HepG2 (cell line): ENCODE results near the gene TRAPPC12. TPM values are rescaled to one million over a fixed set of nuclear protein-coding genes. Genes with fewer than 3 reads are reported as not detected.
A peak's percentile ranks its signal among the peaks of the same experiment; 100 is the strongest.

ENCODE experiments used
- ARID2 ChIP-seq: sonication (generic); formaldehyde crosslinking; IDR thresholded peaks from 2 replicates; pipeline ENCODE4 v1.8.1; 2022; ENCODE audit warnings: mild to moderate bottlenecking, missing genetic modification reagents, borderline replicate concordance
- ATF7-NPFF ChIP-seq: sonication (generic); formaldehyde crosslinking; IDR thresholded peaks from 2 replicates; pipeline ENCODE4 v1.8.1; 2023; ENCODE audit warnings: mild to moderate bottlenecking, low read depth, missing genetic modification reagents, moderate library complexity
- HDAC1 ChIP-seq: sonication (generic); formaldehyde crosslinking; IDR thresholded peaks from 2 replicates; pipeline ENCODE4 v1.5.1; 2020; ENCODE audit warnings: mild to moderate bottlenecking, missing genetic modification reagents
- MIXL1 ChIP-seq: IDR thresholded peaks from 2 replicates; pipeline ENCODE4 v1.6.1; 2016
- NFE2 ChIP-seq: sonication (generic); formaldehyde crosslinking; IDR thresholded peaks from 2 replicates; pipeline ENCODE4 v1.4.0; 2020; ENCODE audit warnings: missing genetic modification reagents
- NFIB ChIP-seq: sonication (generic); formaldehyde crosslinking; IDR thresholded peaks from 2 replicates; pipeline ENCODE4 v1.9.0; 2021; ENCODE audit warnings: missing genetic modification reagents, mild to moderate bottlenecking, borderline replicate concordance
- PTBP1 ChIP-seq: fragments of 200-400 bp; formaldehyde crosslinking; IDR thresholded peaks from 2 replicates; pipeline ENCODE4 v1.6.1; 2018; ENCODE audit warnings: low read length, low read depth; ENCODE audit not compliant: poor library complexity, severe bottlenecking
- RCOR2 ChIP-seq: IDR thresholded peaks from 2 replicates; pipeline ENCODE4 v1.6.1; 2016; ENCODE audit warnings: missing biosample characterization, missing genetic modification reagents
- ZNF235 ChIP-seq: sonication (generic); formaldehyde crosslinking; IDR thresholded peaks from 2 replicates; pipeline ENCODE4 v1.8.1; 2023; ENCODE audit warnings: mild to moderate bottlenecking, missing genetic modification reagents, borderline replicate concordance
- ZNF747 ChIP-seq: sonication (generic); formaldehyde crosslinking; IDR thresholded peaks from 2 replicates; pipeline ENCODE4 v1.8.1; 2023; ENCODE audit warnings: missing genetic modification reagents, mild to moderate bottlenecking, borderline replicate concordance
- ZNF879 ChIP-seq: sonication (generic); formaldehyde crosslinking; IDR thresholded peaks from 2 replicates; pipeline ENCODE4 v1.8.1; 2023; ENCODE audit warnings: missing genetic modification reagents
- polyA plus RNA-seq, 8 experiments: library from polyadenylated mRNA; depleted of rRNA in 3 of 8; stranded (reverse) in 7 of 8; unstranded in 1 of 8; fragments of >200 nt; fragmentation: Illumina TruSeq in 4 of 8; extraction: Trizol in 4 of 8; gene quantifications; 2 replicates each; pipeline versions ENCODE4 v1.2.1 to v1.2.3, GENCODE V29; 2011 to 2016; ENCODE audit warnings: low read depth in 4 of 8, missing spikeins in 1 of 8, mixed read lengths in 1 of 8; ENCODE audit not compliant: insufficient read depth in 1 of 8
- total RNA-seq, 5 experiments: library from RNA; depleted of rRNA; stranded (reverse); fragments of >200 nt; fragmentation: Illumina TruSeq; extraction: Trizol; gene quantifications; 2 replicates each; pipeline ENCODE4 v1.2.3, GENCODE V29; 2016; ENCODE audit warnings: low read depth in 1 of 5
- TF ChIP-seq, protein P1 (sequence below): sonication (generic); formaldehyde crosslinking; IDR thresholded peaks from 2 replicates; pipeline ENCODE4 v1.4.0; 2020; ENCODE audit warnings: missing genetic modification reagents
- TF ChIP-seq, protein P2 (sequence below): sonication (generic); formaldehyde crosslinking; conservative IDR thresholded peaks from 2 replicates; pipeline ENCODE4 v1.4.0; 2020; ENCODE audit warnings: mild to moderate bottlenecking, missing genetic modification reagents, moderate library complexity
- TF ChIP-seq, protein P3 (sequence below): sonication (generic); formaldehyde crosslinking; IDR thresholded peaks from 2 replicates; pipeline ENCODE4 v1.4.0; 2020; ENCODE audit warnings: mild to moderate bottlenecking, missing genetic modification reagents
- TF ChIP-seq, protein P4 (sequence below): sonication (generic); formaldehyde crosslinking; IDR thresholded peaks from 2 replicates; pipeline ENCODE4 v1.5.0; 2020; ENCODE audit warnings: mild to moderate bottlenecking, missing genetic modification reagents
- TF ChIP-seq, protein P5 (sequence below): IDR thresholded peaks from 2 replicates; pipeline ENCODE4 v1.6.1; 2016; ENCODE audit warnings: missing genetic modification reagents, missing compliant biosample characterization

The TRAPPC12 gene
- total and polyA plus RNA-seq, 2 of the 13 experiments (the other 11 are each of a cell fraction or from before 2014, with no cell fraction given), result 46.4 to 97.7 TPM

DNA sequence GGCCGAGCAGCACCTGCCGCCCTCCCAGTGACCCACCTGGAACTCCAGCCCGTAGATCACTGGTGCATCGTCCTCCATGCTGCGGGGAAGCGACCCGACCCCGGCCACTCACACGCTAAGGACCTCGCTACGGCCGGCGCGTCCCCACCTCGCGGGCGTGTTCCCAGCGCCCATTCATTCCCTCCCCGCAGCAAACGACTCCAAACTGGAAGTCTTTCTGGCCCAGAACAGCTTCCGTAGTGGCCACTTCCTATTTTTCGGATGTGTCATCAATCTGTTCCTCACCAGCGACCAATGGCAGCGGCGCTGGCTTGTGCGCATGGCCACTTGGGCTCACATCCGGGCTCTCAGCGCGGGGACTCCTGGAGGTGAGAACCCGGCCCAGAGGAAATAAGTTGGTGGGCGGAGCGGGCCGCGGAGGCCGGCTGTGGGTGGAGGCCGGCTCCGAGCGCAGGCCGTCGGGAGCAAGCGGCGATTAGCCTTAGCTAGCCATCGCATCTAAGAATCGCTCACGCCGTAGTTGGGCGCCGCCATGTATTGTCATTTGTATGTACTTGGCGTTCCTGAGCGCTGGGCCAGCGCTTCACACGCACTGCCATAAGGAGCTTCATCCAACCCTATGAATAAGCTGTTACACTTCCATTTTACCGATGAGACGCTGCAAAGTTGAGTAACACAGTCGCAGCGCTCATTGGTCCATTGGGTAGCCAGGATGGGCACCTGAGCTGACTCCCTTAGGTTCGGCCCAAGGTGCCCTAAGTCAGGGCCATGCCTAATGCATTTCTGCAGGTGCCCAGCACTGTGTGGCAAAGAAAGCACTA, 1.7 kb upstream of the TRAPPC12 start, which contains the start of gene EIPR1 (continued):
- TF ChIP-seq, protein P1, sequence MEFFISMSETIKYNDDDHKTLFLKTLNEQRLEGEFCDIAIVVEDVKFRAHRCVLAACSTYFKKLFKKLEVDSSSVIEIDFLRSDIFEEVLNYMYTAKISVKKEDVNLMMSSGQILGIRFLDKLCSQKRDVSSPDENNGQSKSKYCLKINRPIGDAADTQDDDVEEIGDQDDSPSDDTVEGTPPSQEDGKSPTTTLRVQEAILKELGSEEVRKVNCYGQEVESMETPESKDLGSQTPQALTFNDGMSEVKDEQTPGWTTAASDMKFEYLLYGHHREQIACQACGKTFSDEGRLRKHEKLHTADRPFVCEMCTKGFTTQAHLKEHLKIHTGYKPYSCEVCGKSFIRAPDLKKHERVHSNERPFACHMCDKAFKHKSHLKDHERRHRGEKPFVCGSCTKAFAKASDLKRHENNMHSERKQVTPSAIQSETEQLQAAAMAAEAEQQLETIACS (CRISPR knock-in tag), result peak; percentile 48; the same call in 1 of the 2 replicates
- TF ChIP-seq ZNF747 (CRISPR knock-in tag), result peak; percentile 97
- peak; percentile 81 for TF ChIP-seq ATF7-NPFF (CRISPR knock-in tag)
- TF ChIP-seq, protein P2, sequence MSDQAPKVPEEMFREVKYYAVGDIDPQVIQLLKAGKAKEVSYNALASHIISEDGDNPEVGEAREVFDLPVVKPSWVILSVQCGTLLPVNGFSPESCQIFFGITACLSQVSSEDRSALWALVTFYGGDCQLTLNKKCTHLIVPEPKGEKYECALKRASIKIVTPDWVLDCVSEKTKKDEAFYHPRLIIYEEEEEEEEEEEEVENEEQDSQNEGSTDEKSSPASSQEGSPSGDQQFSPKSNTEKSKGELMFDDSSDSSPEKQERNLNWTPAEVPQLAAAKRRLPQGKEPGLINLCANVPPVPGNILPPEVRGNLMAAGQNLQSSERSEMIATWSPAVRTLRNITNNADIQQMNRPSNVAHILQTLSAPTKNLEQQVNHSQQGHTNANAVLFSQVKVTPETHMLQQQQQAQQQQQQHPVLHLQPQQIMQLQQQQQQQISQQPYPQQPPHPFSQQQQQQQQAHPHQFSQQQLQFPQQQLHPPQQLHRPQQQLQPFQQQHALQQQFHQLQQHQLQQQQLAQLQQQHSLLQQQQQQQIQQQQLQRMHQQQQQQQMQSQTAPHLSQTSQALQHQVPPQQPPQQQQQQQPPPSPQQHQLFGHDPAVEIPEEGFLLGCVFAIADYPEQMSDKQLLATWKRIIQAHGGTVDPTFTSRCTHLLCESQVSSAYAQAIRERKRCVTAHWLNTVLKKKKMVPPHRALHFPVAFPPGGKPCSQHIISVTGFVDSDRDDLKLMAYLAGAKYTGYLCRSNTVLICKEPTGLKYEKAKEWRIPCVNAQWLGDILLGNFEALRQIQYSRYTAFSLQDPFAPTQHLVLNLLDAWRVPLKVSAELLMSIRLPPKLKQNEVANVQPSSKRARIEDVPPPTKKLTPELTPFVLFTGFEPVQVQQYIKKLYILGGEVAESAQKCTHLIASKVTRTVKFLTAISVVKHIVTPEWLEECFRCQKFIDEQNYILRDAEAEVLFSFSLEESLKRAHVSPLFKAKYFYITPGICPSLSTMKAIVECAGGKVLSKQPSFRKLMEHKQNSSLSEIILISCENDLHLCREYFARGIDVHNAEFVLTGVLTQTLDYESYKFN, result peak; percentile 75
- TF ChIP-seq RCOR2, result no peak; the same call in 1 of the 2 replicates
- TF ChIP-seq, protein P3, sequence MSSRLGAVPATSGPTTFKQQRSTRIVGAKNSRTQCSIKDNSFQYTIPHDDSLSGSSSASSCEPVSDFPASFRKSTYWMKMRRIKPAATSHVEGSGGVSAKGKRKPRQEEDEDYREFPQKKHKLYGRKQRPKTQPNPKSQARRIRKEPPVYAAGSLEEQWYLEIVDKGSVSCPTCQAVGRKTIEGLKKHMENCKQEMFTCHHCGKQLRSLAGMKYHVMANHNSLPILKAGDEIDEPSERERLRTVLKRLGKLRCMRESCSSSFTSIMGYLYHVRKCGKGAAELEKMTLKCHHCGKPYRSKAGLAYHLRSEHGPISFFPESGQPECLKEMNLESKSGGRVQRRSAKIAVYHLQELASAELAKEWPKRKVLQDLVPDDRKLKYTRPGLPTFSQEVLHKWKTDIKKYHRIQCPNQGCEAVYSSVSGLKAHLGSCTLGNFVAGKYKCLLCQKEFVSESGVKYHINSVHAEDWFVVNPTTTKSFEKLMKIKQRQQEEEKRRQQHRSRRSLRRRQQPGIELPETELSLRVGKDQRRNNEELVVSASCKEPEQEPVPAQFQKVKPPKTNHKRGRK, result peak; percentile 47; the same call in 1 of the 2 replicates
- peak; percentile 98 for TF ChIP-seq HDAC1 (CRISPR knock-in tag)
- TF ChIP-seq ZNF879, result no peak
- TF ChIP-seq MIXL1 (CRISPR knock-in tag), result peak; percentile 75; the same call in 1 of the 2 replicates
- peak; percentile 86 for TF ChIP-seq PTBP1
- TF ChIP-seq, protein P4, sequence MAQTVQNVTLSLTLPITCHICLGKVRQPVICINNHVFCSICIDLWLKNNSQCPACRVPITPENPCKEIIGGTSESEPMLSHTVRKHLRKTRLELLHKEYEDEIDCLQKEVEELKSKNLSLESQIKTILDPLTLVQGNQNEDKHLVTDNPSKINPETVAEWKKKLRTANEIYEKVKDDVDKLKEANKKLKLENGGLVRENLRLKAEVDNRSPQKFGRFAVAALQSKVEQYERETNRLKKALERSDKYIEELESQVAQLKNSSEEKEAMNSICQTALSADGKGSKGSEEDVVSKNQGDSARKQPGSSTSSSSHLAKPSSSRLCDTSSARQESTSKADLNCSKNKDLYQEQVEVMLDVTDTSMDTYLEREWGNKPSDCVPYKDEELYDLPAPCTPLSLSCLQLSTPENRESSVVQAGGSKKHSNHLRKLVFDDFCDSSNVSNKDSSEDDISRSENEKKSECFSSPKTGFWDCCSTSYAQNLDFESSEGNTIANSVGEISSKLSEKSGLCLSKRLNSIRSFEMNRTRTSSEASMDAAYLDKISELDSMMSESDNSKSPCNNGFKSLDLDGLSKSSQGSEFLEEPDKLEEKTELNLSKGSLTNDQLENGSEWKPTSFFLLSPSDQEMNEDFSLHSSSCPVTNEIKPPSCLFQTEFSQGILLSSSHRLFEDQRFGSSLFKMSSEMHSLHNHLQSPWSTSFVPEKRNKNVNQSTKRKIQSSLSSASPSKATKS, result no peak; the same call in 1 of the 2 replicates
- no peak for TF ChIP-seq NFIB (CRISPR knock-in tag)
- 0 out of 2 replicates have a peak, but pooled peaks have one; percentile 20 for TF ChIP-seq NFE2 (CRISPR knock-in tag)
- TF ChIP-seq ARID2, result peak; percentile 92
- TF ChIP-seq, protein P5, sequence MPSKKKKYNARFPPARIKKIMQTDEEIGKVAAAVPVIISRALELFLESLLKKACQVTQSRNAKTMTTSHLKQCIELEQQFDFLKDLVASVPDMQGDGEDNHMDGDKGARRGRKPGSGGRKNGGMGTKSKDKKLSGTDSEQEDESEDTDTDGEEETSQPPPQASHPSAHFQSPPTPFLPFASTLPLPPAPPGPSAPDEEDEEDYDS, result peak; percentile 84; the same call in 1 of the 2 replicates
- no peak for TF ChIP-seq ZNF235 (CRISPR knock-in tag)
